Measurements from ENCODE around the gene KLK3. TPM values are rescaled to one million over a fixed set of nuclear protein-coding genes. Genes with fewer than 3 reads are reported as not detected.

The KLK3 gene
- total RNA-seq, 6 experiments from 2014 or later, result not detected

- H3K36me3 Mint-ChIP-seq (ENCODE audit: low read depth), result no peaks in the 10 kb centered on the region
These were observed 15.8 kb downstream of the KLK3 start for GRCh38 chr19:50870417-50871089.

GRCh38 chr19:50873056-50873455, 18.3 kb downstream of the KLK3 start, which contains the start of gene KLK2:
Gene KLK2, plus strand, starts transcription at chr19:50873439. Its CDS starts 35 bp downstream, at chr19:50873474.
- Mint-ChIP-seq H3K4me1 (ENCODE audit: low read depth) (no peaks in the 10 kb centered on the region), H3K27me3 (ENCODE audit: insufficient read depth) (peaks cover 3% of the 10 kb centered on the region), H3K4me3 (no peak within 1 kb of the TSS), H3K27ac (no peak within 1 kb of the TSS), H3K9me3 (no peaks in the 10 kb centered on the region; the same call in 1 of the 2 replicates), H3K36me3 (ENCODE audit: low read depth) (no peaks in the 10 kb centered on the region)
- no peak for TF ChIP-seq CTCF (IDR thresholded peaks at IDR 0.05)
- DNase-seq, result no peak

More at GRCh38 chr19:50870417-50871089, 15.8 kb downstream of the KLK3 start:
- Mint-ChIP-seq H3K4me3 (peak overlapping the region; percentile 42; the same call in 1 of the 2 replicates), H3K9me3 (no peaks in the 10 kb centered on the region; the same call in 1 of the 2 replicates), H3K27me3 (ENCODE audit: insufficient read depth) (peaks cover 3% of the 10 kb centered on the region), H3K4me1 (ENCODE audit: low read depth) (no peaks in the 10 kb centered on the region), H3K27ac (no peak overlapping the region; the same call in 1 of the 2 replicates)
- no peak for DNase-seq
- TF ChIP-seq CTCF (IDR thresholded peaks at IDR 0.05), result peak; percentile 61

GRCh38 chr19:50874211-50874610, 19.5 kb downstream of the KLK3 start:
- no peak for DNase-seq
- Mint-ChIP-seq H3K27me3 (ENCODE audit: insufficient read depth) (peaks cover 3% of the 10 kb centered on the region), H3K4me3 (no peak overlapping the region)

GRCh38 chr19:50875795-50876422, 21.2 kb downstream of the KLK3 start:
- Mint-ChIP-seq H3K4me3 (no peak overlapping the region), H3K4me1 (ENCODE audit: low read depth) (no peaks in the 10 kb centered on the region), H3K27ac (no peak overlapping the region), H3K36me3 (ENCODE audit: low read depth) (no peaks in the 10 kb centered on the region), H3K27me3 (ENCODE audit: insufficient read depth) (peaks cover 6% of the 10 kb centered on the region), H3K9me3 (no peaks in the 10 kb centered on the region; the same call in 1 of the 2 replicates)
- no peak for TF ChIP-seq CTCF (IDR thresholded peaks at IDR 0.05)
- DNase-seq, result no peak

More at GRCh38 chr19:50874211-50874610, 19.5 kb downstream of the KLK3 start:
- Mint-ChIP-seq H3K36me3 (ENCODE audit: low read depth) (no peaks in the 10 kb centered on the region), H3K9me3 (no peaks in the 10 kb centered on the region; the same call in 1 of the 2 replicates), H3K27ac (no peak overlapping the region), H3K4me1 (ENCODE audit: low read depth) (no peaks in the 10 kb centered on the region)
- no peak for TF ChIP-seq CTCF (IDR thresholded peaks at IDR 0.05)

- no peaks in the 10 kb centered on the region for H3K36me3 Mint-ChIP-seq (ENCODE audit: low read depth)
These were observed 21.7 kb downstream of the KLK3 start for GRCh38 chr19:50876456-50876855.

More at GRCh38 chr19:50876456-50876855, 21.7 kb downstream of the KLK3 start:
- Mint-ChIP-seq H3K4me1 (ENCODE audit: low read depth) (no peaks in the 10 kb centered on the region), H3K27me3 (ENCODE audit: insufficient read depth) (peaks cover 6% of the 10 kb centered on the region), H3K4me3 (no peak overlapping the region), H3K27ac (no peak overlapping the region), H3K9me3 (no peaks in the 10 kb centered on the region; the same call in 1 of the 2 replicates)
- no peak for DNase-seq
- TF ChIP-seq CTCF (IDR thresholded peaks at IDR 0.05), result no peak
